Vagina (tissue), 2 donors: ENCODE data around the gene GPR62. TPM values are rescaled to one million over a fixed set of nuclear protein-coding genes. Genes with fewer than 3 reads are reported as not detected.

ENCODE experiments used
- DNase-seq, 2 donors: peaks; one replicate each; pipeline ENCODE4 v3.0.0-alpha.2; 2017; ENCODE audit errors: extremely low spot score in 2 of 2
- H3K27ac ChIP-seq: fragments of 200-600 bp; sonication (generic); one replicate; pipeline ENCODE4 v1.5.1; 2019
- H3K27me3 ChIP-seq: fragments of 200-600 bp; sonication (generic); one replicate; pipeline ENCODE4 v1.5.1; 2019
- H3K36me3 ChIP-seq, 2 donors: fragments of 200-600 bp; sonication (generic); one replicate each; pipeline ENCODE4 v1.5.1; 2017 to 2019
- H3K4me1 ChIP-seq: fragments of 200-600 bp; sonication (generic); one replicate; pipeline ENCODE4 v1.5.1; 2019
- H3K4me3 ChIP-seq, 2 donors: fragments of 200-600 bp; sonication (generic); 1 replicate in 1 of 2; 2 replicates in 1 of 2; pipeline ENCODE4 v1.5.1; 2016 to 2019
- H3K9me3 ChIP-seq: fragments of 200-600 bp; sonication (generic); one replicate; pipeline ENCODE4 v1.5.1; 2019
- POLR2A ChIP-seq, 2 donors: fragments of 450-650 bp; IDR thresholded peaks; one replicate each; pipeline ENCODE4 v1.6.1; 2017; ENCODE audit warnings: antibody characterized with exemption in 2 of 2, mild to moderate bottlenecking in 2 of 2, moderate library complexity in 2 of 2
- POLR2AphosphoS5 ChIP-seq, 2 donors: sonication (generic); formaldehyde crosslinking; IDR thresholded peaks; one replicate each; pipeline ENCODE4 v1.9.0; 2017; ENCODE audit warnings: antibody characterized with exemption in 2 of 2, mild to moderate bottlenecking in 2 of 2, low read depth in 1 of 2; ENCODE audit not compliant: insufficient read depth in 1 of 2
- intact Hi-C: fragments of 100-400 bp; cut with DNase I; formaldehyde crosslinking; loops from one replicate; pipeline ENCODE4 v1.15.1; 2023
- total RNA-seq: library from RNA; depleted of rRNA; stranded (reverse); fragments of >200 nt; gene quantifications from one replicate; pipeline ENCODE4 v1.2.3, GENCODE V29; 2016
- TF ChIP-seq, protein P1 (sequence below), 3 experiments: fragments of 450-650 bp in 2 of 3; fragments of 200-600 bp in 1 of 3; sonication (generic) in 1 of 3; IDR thresholded peaks; one replicate each; pipeline ENCODE4 v1.5.1; 2017 to 2019; ENCODE audit warnings: antibody characterized with exemption in 3 of 3, mild to moderate bottlenecking in 2 of 3, moderate library complexity in 2 of 3

GPR62 gene
- total RNA-seq, 1 donor from 2014 or later, result not detected

DNA sequence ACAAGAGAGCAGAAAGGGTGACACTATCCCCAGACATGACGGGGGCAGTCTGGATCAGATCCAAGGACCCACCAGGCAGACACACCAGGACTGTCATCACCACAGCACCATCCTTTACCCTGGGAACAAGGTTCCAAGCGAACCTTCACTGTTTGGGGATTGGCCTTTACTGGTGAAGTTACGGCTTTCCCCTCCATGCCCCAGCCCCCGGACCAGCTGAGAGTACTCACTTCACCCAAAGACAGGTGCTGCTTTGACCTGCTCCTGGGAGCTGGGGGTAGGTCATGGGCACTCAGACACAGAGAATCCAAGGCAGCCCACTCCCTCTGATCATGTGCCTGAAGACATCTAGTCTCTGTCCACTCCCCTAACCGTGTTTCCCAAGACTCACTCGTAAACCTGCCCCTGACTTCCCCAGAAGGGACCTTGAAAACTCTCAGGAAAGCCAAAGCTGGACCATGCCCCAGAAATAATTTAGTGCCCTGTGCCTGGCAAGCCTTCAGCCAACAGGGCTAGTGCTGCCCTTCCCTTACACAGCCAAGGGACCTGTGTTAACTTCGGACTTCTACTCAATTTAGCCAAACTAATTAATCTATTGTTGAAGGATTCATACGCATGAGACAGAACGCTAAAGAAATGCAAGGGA, 16.3 kb upstream of the GPR62 start:
- no peak for TF ChIP-seq POLR2A (IDR thresholded peaks at IDR 0.05)
- TF ChIP-seq, protein P1, sequence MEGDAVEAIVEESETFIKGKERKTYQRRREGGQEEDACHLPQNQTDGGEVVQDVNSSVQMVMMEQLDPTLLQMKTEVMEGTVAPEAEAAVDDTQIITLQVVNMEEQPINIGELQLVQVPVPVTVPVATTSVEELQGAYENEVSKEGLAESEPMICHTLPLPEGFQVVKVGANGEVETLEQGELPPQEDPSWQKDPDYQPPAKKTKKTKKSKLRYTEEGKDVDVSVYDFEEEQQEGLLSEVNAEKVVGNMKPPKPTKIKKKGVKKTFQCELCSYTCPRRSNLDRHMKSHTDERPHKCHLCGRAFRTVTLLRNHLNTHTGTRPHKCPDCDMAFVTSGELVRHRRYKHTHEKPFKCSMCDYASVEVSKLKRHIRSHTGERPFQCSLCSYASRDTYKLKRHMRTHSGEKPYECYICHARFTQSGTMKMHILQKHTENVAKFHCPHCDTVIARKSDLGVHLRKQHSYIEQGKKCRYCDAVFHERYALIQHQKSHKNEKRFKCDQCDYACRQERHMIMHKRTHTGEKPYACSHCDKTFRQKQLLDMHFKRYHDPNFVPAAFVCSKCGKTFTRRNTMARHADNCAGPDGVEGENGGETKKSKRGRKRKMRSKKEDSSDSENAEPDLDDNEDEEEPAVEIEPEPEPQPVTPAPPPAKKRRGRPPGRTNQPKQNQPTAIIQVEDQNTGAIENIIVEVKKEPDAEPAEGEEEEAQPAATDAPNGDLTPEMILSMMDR (IDR thresholded peaks at IDR 0.05), result no peak
- Histone ChIP-seq H3K4me3 (no peak overlapping the region), H3K4me1 (peaks cover 31% of the 10 kb centered on the region), H3K27ac (no peak overlapping the region), H3K36me3 (peaks cover 0 to 42% of the 10 kb centered on the region in 2 donors), H3K9me3 (no peaks in the 10 kb centered on the region), H3K27me3 (no peaks in the 10 kb centered on the region)
- intact Hi-C loops, result loop anchor here (5.0 kb wide), 1 partner anchor 208 kb away; no protein-coding TSS in a partner anchor
- DNase-seq, result peak in 1 of 2 donors; percentile 69

DNA sequence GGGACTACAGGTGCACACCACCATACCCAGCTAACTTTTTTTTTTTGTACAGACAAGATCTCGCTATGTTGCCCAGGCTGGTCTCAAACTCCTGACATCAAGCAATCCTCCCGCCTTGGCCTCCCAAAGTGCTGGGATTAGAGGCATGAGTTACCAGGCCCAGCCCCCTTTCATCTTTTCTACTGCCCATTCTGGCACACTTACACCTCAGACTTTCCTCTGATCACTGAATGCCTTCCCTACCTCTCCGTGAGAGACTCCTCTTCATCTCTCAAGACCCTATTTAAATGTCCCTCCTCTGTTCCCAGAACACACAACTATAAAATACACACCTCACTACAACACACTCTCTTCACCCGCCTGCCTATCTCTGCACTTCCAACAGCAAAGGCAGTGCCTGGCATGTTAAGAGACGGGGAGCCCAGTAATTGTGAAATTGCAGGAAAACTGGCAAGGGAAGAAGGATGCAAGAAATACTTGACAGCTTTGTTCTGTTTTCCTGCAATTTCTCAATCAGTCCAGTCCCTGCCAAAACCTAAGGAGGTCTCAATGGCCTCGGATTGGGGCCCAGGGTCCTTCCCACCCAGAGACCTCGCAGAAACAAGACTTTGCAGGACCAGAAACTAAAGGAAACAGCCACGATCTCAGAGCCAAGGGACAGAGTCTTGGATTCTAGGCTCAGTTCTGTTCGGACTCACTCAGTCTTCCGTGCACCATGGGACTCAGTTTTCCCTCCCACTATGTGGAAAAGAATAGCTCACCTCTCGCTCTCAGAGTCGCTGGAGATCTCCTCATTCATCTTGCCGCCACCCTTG, 14.3 kb upstream of the GPR62 start:
- intact Hi-C loops, result loop anchor here (2.0 kb wide), 1 partner anchor 34 kb away; the partner anchor contains the start of genes ABHD14A and ABHD14B
- Histone ChIP-seq H3K4me1 (peaks cover 31% of the 10 kb centered on the region), H3K27me3 (no peaks in the 10 kb centered on the region), H3K4me3 (peak overlapping the region; percentile 69 to 76), H3K36me3 (peaks cover 0 to 23% of the 10 kb centered on the region in 2 donors), H3K27ac (no peak overlapping the region), H3K9me3 (no peaks in the 10 kb centered on the region)
- DNase-seq, result peak in 1 of 2 donors; percentile 49
- TF ChIP-seq, protein P1 (IDR thresholded peaks at IDR 0.05), result no peak
- no peak for TF ChIP-seq POLR2A (IDR thresholded peaks at IDR 0.05)
- no peak for TF ChIP-seq POLR2AphosphoS5 (IDR thresholded peaks at IDR 0.05; ENCODE audit: insufficient read depth in 1 of 2, low read depth in 1 of 2)

DNA sequence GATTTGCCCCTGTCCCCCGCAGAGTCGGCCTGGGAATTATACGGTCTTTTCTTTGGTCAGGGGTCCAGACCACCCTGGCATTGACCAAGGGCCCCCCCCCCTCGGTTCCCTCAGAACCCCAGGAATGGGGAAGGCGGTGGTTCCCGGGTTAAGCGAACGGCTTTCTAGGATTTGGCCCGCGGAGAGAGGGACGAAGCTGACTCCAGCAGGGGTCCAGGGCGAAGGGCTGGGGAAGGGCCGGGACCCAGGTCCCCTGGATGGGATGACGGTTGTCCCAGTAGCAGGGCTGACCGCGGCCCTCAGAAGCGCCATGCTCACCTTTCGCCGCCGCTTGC, 13.8 kb upstream of the GPR62 start:
- H3K4me1 ChIP-seq, result peaks cover 31% of the 10 kb centered on the region
- no peaks in the 10 kb centered on the region for H3K9me3 ChIP-seq
- TF ChIP-seq POLR2A (IDR thresholded peaks at IDR 0.05), result no peak
- TF ChIP-seq, protein P1 (IDR thresholded peaks at IDR 0.05), result no peak
- intact Hi-C loops, result loop anchor here (2.0 kb wide), 1 partner anchor 33 kb away; the partner anchor contains the start of genes ABHD14A and ABHD14B
- peak in 1 of 2 donors; percentile 81 for DNase-seq
- H3K27me3 ChIP-seq, result no peaks in the 10 kb centered on the region
- H3K4me3 ChIP-seq, result peak overlapping the region; percentile 69 to 76
- H3K27ac ChIP-seq, result no peak overlapping the region
- H3K36me3 ChIP-seq, result peaks cover 0 to 17% of the 10 kb centered on the region in 2 donors

DNA sequence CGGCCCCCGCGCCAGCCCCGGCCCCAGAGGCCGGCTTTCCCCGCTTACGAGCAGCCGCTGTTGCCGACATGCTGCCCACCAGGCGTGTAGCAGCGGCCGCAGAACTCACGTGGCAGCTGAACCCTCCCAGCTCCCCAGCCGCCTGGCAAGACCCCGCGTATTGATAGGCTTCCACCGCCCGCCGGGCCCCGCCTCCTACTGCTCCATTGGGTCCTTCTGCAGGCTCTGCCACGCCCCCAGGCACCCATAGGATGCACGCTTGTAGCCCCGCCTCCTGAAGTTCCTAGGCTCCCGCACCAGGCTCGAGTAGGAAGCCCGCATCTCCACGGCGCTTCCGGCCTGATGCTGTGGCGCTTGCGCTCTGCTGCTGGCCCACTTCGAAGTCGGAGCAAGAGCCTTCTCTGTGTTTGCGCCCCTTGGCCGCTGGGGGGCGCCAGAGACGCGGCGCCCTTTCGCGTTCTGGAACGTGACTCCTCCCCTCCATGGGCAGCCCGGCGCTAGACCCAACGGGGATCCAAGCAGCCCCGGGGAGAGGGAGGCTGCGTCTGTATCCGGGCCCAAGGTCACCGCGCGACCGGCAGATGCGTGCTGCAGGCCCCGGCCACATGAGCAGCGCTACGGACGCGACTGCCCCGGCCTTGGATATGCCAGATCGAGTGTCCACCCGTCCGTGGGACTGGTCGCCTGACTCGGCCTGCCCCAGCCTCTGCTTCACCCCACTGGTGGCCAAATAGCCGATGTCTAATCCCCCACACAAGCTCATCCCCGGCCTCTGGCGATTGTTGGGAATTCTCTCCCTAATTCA, 13.2 kb upstream of the GPR62 start, which contains the start of the genes PARP3 and RRP9:
Gene PARP3, plus strand, starts transcription at position 566 of the 805 bp plus-strand sequence. CDS start 993 bp downstream, outside the sequence.
Gene RRP9, minus strand, starts transcription at position 107 of the 805 bp plus-strand sequence. Its CDS starts 37 bp downstream, at position 70.
- peaks cover 0 to 11% of the 10 kb centered on the region in 2 donors for H3K36me3 ChIP-seq
- TF ChIP-seq POLR2A (IDR thresholded peaks at IDR 0.05) (peak in 1 of 2 donors; percentile 40), POLR2AphosphoS5 (IDR thresholded peaks at IDR 0.05; ENCODE audit: insufficient read depth in 1 of 2, low read depth in 1 of 2) (peak; percentile 91 to 98)
- TF ChIP-seq, protein P1 (IDR thresholded peaks at IDR 0.05), result peak; percentile 98 to 100 (median 99)
- intact Hi-C loops, result loop anchor here (2.0 kb wide), 1 partner anchor 33 kb away; the partner anchor contains the start of genes ABHD14A and ABHD14B

More for the DNA sequence above, 13.2 kb upstream of the GPR62 start, which contains the start of the genes PARP3 and RRP9:
- H3K27me3 ChIP-seq, result no peaks in the 10 kb centered on the region
- H3K27ac ChIP-seq, result peak within 1 kb of the TSS; percentile 88
- H3K4me1 ChIP-seq, result peaks cover 31% of the 10 kb centered on the region
- no peaks in the 10 kb centered on the region for H3K9me3 ChIP-seq
- peak within 1 kb of the TSS; percentile 69 to 76 for H3K4me3 ChIP-seq
- peak; percentile 99 to 100 for DNase-seq
